GM19193 (cell line): ENCODE data around the gene SPATS2.

Experiments used
- POLR2A ChIP-seq: IDR thresholded peaks from 4 replicates; pipeline ENCODE4 v1.6.1; 2011; ENCODE audit not compliant: insufficient read depth, insufficient read length; ENCODE audit errors: extremely low read depth

Gene SPATS2

GRCh38 chr12:49404956-49405355 is 37.7 kb downstream of the SPATS2 start:
- TF ChIP-seq POLR2A: no peak

GRCh38 chr12:49410818-49411217 is 43.6 kb downstream of the SPATS2 start:
- no peak for TF ChIP-seq POLR2A

- no peak for TF ChIP-seq POLR2A
These were observed 45.7 kb downstream of the SPATS2 start for GRCh38 chr12:49413010-49413409.

GRCh38 chr12:49413796-49414195 is 46.5 kb downstream of the SPATS2 start:
- TF ChIP-seq POLR2A: no peak

GRCh38 chr12:49414364-49414763 is 47.1 kb downstream of the SPATS2 start:
- TF ChIP-seq POLR2A: no peak

- TF ChIP-seq POLR2A: no peak
These were observed 48.3 kb downstream of the SPATS2 start for GRCh38 chr12:49415521-49415970.

GRCh38 chr12:49416892-49417291 is 49.6 kb downstream of the SPATS2 start:
- no peak for TF ChIP-seq POLR2A

GRCh38 chr12:49417558-49417957 is 50.3 kb downstream of the SPATS2 start:
- no peak for TF ChIP-seq POLR2A

GRCh38 chr12:49420556-49420955 is 53.3 kb downstream of the SPATS2 start:
- no peak for TF ChIP-seq POLR2A

GRCh38 chr12:49422114-49422513 is 54.9 kb downstream of the SPATS2 start:
- no peak for TF ChIP-seq POLR2A

- no peak for TF ChIP-seq POLR2A
These were observed 61.5 kb downstream of the SPATS2 start for GRCh38 chr12:49428793-49429192.

GRCh38 chr12:49432616-49433015 is 65.4 kb downstream of the SPATS2 start:
- no peak for TF ChIP-seq POLR2A

- no peak for TF ChIP-seq POLR2A
These were observed 71.8 kb downstream of the SPATS2 start for GRCh38 chr12:49439042-49439441.

- no peak for TF ChIP-seq POLR2A
These were observed 72.8 kb downstream of the SPATS2 start for GRCh38 chr12:49440035-49440434.

GRCh38 chr12:49442915-49443314 is 75.7 kb downstream of the SPATS2 start:
- TF ChIP-seq POLR2A: no peak

- no peak for TF ChIP-seq POLR2A
These were observed 79.3 kb downstream of the SPATS2 start for GRCh38 chr12:49446571-49446970.

GRCh38 chr12:49448858-49449257 is 81.6 kb downstream of the SPATS2 start:
- TF ChIP-seq POLR2A: no peak
